K562 (cell line): ENCODE results near the gene PDE4D. TPM values are rescaled to one million over a fixed set of nuclear protein-coding genes. Genes with fewer than 3 reads are reported as not detected.

ENCODE experiments used
- ATAC-seq: fragments of 200-7000 bp; cut with Tn5 transposase; 3 replicates; pipeline ENCODE4 v1.9.1; 2020; ENCODE audit warnings: moderate library complexity
- BruUV-seq: library from RNA; stranded (reverse); fragments of 400-500 nt; replicated peaks from 2 replicates; lab custom pipeline; 2021; lab: Mats Ljungman, UMichigan
- CTCF ChIA-PET: fragments of 300-600 bp; formaldehyde crosslinking; extraction: SDS; loops from one replicate; lab custom pipeline; 2021; ENCODE audit warnings: low intra/inter-chr PET ratio; lab: Yijun Ruan, JAX
- POLR2A ChIA-PET: fragments of 300-600, 350-650 bp; sonication (Branson Sonifier 250); formaldehyde crosslinking; extraction: SDS; loops from one replicate; lab custom pipeline; 2021; ENCODE audit warnings: antibody characterized with exemption, inconsistent platforms; lab: Yijun Ruan, JAX
- DNase-seq, 4 experiments: peaks; one replicate each; pipeline versions ENCODE4 v3.0.0 to v3.0.0-alpha.2; 2011 to 2018; ENCODE audit warnings: low spot score in 3 of 4, mixed read lengths in 3 of 4; ENCODE audit errors: extremely low read depth in 1 of 4
- FAIRE-seq: peaks from 2 replicates; lab custom pipeline; 2011; peaks lifted over from hg19 to GRCh38; lab: Jason Lieb, UNC
- H2AFZ ChIP-seq: 2 replicates; pipeline ENCODE4 v1.6.0; 2011; ENCODE audit warnings: low read depth, low read length, control low read depth, inconsistent platforms
- H3K27ac ChIP-seq: fragments of 200-600 bp; 3 replicates; pipeline ENCODE4 v1.8.0; 2011; ENCODE audit warnings: low read depth, mild to moderate bottlenecking, control low read depth, inconsistent platforms, low read length, moderate library complexity, mixed read lengths; ENCODE audit errors: extremely low read depth
- H3K27me3 ChIP-seq, 2 experiments: fragments of 300-600 bp in 1 of 2; 2 replicates in 1 of 2; 3 replicates in 1 of 2; pipeline versions ENCODE4 v1.6.0 to v1.8.0; 2011; ENCODE audit warnings: inconsistent platforms in 2 of 2, low read length in 2 of 2, mild to moderate bottlenecking in 1 of 2, mixed read lengths in 1 of 2, moderate library complexity in 1 of 2; ENCODE audit not compliant: control insufficient read depth in 2 of 2, insufficient read depth in 2 of 2
- H3K36me3 ChIP-seq: fragments of 300-600 bp; 3 replicates; pipeline ENCODE4 v1.8.0; 2011; ENCODE audit warnings: mild to moderate bottlenecking, low read length, inconsistent platforms; ENCODE audit not compliant: control insufficient read depth, insufficient read depth
- H3K4me1 ChIP-seq, 2 experiments: fragments of 200-600 bp in 1 of 2; replicated peaks in 1 of 2; 2 replicates in 1 of 2; 3 replicates in 1 of 2; pipeline versions ENCODE4 v1.5.1 to v1.8.0; 2011; ENCODE audit warnings: inconsistent platforms in 2 of 2, low read length in 2 of 2, mild to moderate bottlenecking in 1 of 2, mixed read lengths in 1 of 2, moderate library complexity in 1 of 2; ENCODE audit not compliant: control insufficient read depth in 2 of 2, insufficient read depth in 2 of 2
- H3K4me2 ChIP-seq: 2 replicates; pipeline ENCODE4 v1.6.1; 2011; ENCODE audit warnings: low read length, control low read depth, inconsistent platforms, mixed read lengths; ENCODE audit not compliant: insufficient read depth
- H3K4me3 ChIP-seq: fragments of 200-600 bp; sonication (generic), shearing (Covaris generic); 2 replicates; pipeline ENCODE4 v1.5.1; 2016; ENCODE audit warnings: control low read depth, inconsistent platforms
- H3K79me2 ChIP-seq: fragments of 200-600 bp; 3 replicates; pipeline ENCODE4 v1.8.0; 2011; ENCODE audit warnings: low read length, inconsistent platforms; ENCODE audit not compliant: control insufficient read depth, insufficient read depth
- H3K9ac ChIP-seq, 2 experiments: 2 replicates each; pipeline versions ENCODE4 v1.6.0 to v1.6.1; 2011; ENCODE audit warnings: low read depth in 2 of 2, low read length in 2 of 2, control low read depth in 1 of 2, inconsistent platforms in 1 of 2, mild to moderate bottlenecking in 1 of 2, mixed read lengths in 1 of 2; ENCODE audit not compliant: insufficient read depth in 1 of 2
- H3K9me1 ChIP-seq: one replicate; pipeline ENCODE4 v1.6.0; 2011; ENCODE audit warnings: inconsistent platforms, mild to moderate bottlenecking, low read length, moderate library complexity; ENCODE audit not compliant: control insufficient read depth, insufficient read depth
- H3K9me3 ChIP-seq: replicated peaks from 2 replicates; pipeline ENCODE4 v1.5.1; 2011; ENCODE audit warnings: low read depth, low read length, inconsistent platforms; ENCODE audit not compliant: control insufficient read depth, insufficient read depth
- H4K20me1 ChIP-seq: replicated peaks from 2 replicates; pipeline ENCODE4 v1.6.1; 2011; ENCODE audit warnings: low read length, inconsistent platforms, mixed read lengths; ENCODE audit not compliant: control insufficient read depth, insufficient read depth
- FOXP1 ChIP-seq: sonication (generic); formaldehyde crosslinking; IDR thresholded peaks from 2 replicates; pipeline ENCODE4 v1.8.0; 2022; ENCODE audit warnings: mild to moderate bottlenecking, missing genetic modification reagents
- HDAC3 ChIP-seq: fragments of 450-650 bp; IDR thresholded peaks from 2 replicates; pipeline ENCODE4 v1.6.1; 2018; ENCODE audit warnings: borderline replicate concordance, mild to moderate bottlenecking, moderate library complexity; ENCODE audit not compliant: partially characterized antibody
- KAT7 ChIP-seq: sonication (generic); formaldehyde crosslinking; IDR thresholded peaks from 2 replicates; pipeline ENCODE4 v1.8.0; 2022; ENCODE audit warnings: missing genetic modification reagents, mild to moderate bottlenecking, borderline replicate concordance
- KDM5B ChIP-seq: fragments of 200-600 bp; sonication (generic); IDR thresholded peaks from 2 replicates; pipeline ENCODE4 v1.6.1; 2012; ENCODE audit warnings: low read depth, mild to moderate bottlenecking, moderate library complexity, low read length, control low read depth, inconsistent platforms; ENCODE audit not compliant: insufficient replicate concordance
- MAFK ChIP-seq: IDR thresholded peaks from 2 replicates; pipeline ENCODE4 v1.6.1; 2011; ENCODE audit warnings: low read length, improper control_type of control experiment
- MTA2 ChIP-seq: fragments of 450-650 bp; IDR thresholded peaks from 2 replicates; pipeline ENCODE4 v1.6.1; 2016; ENCODE audit warnings: low read depth
- RFX7 ChIP-seq: fragments of 250-450 bp; sonication (Bioruptor Pico); IDR thresholded peaks from 2 replicates; pipeline ENCODE4 v1.5.1; 2021; ENCODE audit warnings: mild to moderate bottlenecking
- SAFB2 ChIP-seq: fragments of 200-400 bp; formaldehyde crosslinking; IDR thresholded peaks from 2 replicates; pipeline ENCODE4 v1.6.1; 2018; ENCODE audit warnings: borderline replicate concordance, low read length, low read depth, moderate library complexity; ENCODE audit not compliant: severe bottlenecking
- SREBF2 ChIP-seq: sonication (generic); formaldehyde crosslinking; IDR thresholded peaks from 2 replicates; pipeline ENCODE4 v1.4.0; 2020; ENCODE audit warnings: mild to moderate bottlenecking, missing genetic modification reagents
- THRAP3 ChIP-seq: fragments of 450-650 bp; IDR thresholded peaks from 2 replicates; pipeline ENCODE4 v1.6.1; 2016; ENCODE audit warnings: mild to moderate bottlenecking, inconsistent platforms, borderline replicate concordance
- ZKSCAN8 ChIP-seq: fragments of 200-800 bp; sonication (Bioruptor generic); IDR thresholded peaks from 2 replicates; pipeline ENCODE4 v1.6.1; 2016; ENCODE audit warnings: missing genetic modification characterization, missing compliant biosample characterization
- ZNF239 ChIP-seq: fragments of 250-450 bp; sonication (Bioruptor Pico); IDR thresholded peaks from 2 replicates; pipeline ENCODE4 v1.4.0; 2020; ENCODE audit warnings: mild to moderate bottlenecking
- ZNF347 ChIP-seq: fragments of 450-650 bp; formaldehyde crosslinking; IDR thresholded peaks from 2 replicates; pipeline ENCODE4 v1.4.0; 2020; ENCODE audit warnings: low read depth, mild to moderate bottlenecking, moderate library complexity
- WGBS: fragments of 100-300 bp; shearing (Covaris generic); methylation state at CpG from one replicate; pipeline ENCODE4 v1.1.6; 2016; ENCODE audit warnings: low coverage, mixed read lengths; ENCODE audit not compliant: insufficient coverage; ENCODE audit errors: missing lambda C conversion rate; 5-methylcytosine and 5-hydroxymethylcytosine counted together
- in situ Hi-C: fragments of 300-500 bp; cut with MboI; formaldehyde crosslinking; loops from 4 replicates; pipeline ENCODE4 v1.15.0; 2018; ENCODE audit warnings: inconsistent platforms, mixed read lengths
- intact Hi-C: fragments of 100-400 bp; cut with micrococcal nuclease; formaldehyde crosslinking; loops from 2 replicates; pipeline ENCODE4 v1.14.2; 2022
- polyA plus RNA-seq, 8 experiments: library from polyadenylated mRNA; depleted of rRNA in 4 of 8; stranded (reverse) in 5 of 8; unstranded in 3 of 8; fragments of >200 nt; fragmentation: Nextera tagmentation in 2 of 8; fragmentation: Illumina TruSeq in 1 of 8; extraction: Ambion mirVana in 2 of 8; extraction: Trizol in 1 of 8; gene quantifications; 2 replicates each; pipeline versions ENCODE4 v1.2.1 to v1.2.3, GENCODE V29; 2011 to 2014; ENCODE audit warnings: inconsistent platforms in 1 of 8, missing spikeins in 1 of 8
- total RNA-seq, 7 experiments: library from RNA; depleted of rRNA in 6 of 7; stranded (reverse); fragments of >200 nt in 6 of 7; fragmentation: Illumina TruSeq in 2 of 7; extraction: Trizol in 2 of 7; gene quantifications; 2 replicates each; pipeline versions ENCODE4 v1.2.1 to v1.2.3, GENCODE V29; 2011 to 2021; ENCODE audit warnings: low replicate concordance in 1 of 7
- TF ChIP-seq, protein P1 (sequence below): fragments of 450-650 bp; formaldehyde crosslinking; conservative IDR thresholded peaks from 2 replicates; pipeline ENCODE4 v1.4.0; 2022; ENCODE audit warnings: mild to moderate bottlenecking, missing genetic modification characterization
- TF ChIP-seq, protein P2 (sequence below): fragments of 200-800 bp; sonication (Bioruptor generic); IDR thresholded peaks from 2 replicates; pipeline ENCODE4 v1.6.1; 2017; ENCODE audit warnings: missing genetic modification characterization, missing compliant biosample characterization
- TF ChIP-seq, protein P3 (sequence below): fragments of 450-650 bp; IDR thresholded peaks from 2 replicates; pipeline ENCODE4 v1.6.1; 2016; ENCODE audit warnings: low read depth, mild to moderate bottlenecking, moderate library complexity

Gene PDE4D
- total and polyA plus RNA-seq, 9 of the 15 experiments (the other 6 are each of a cell fraction or from before 2014, with no cell fraction given) = 0.04 to 0.46 (median 0.13) TPM

DNA sequence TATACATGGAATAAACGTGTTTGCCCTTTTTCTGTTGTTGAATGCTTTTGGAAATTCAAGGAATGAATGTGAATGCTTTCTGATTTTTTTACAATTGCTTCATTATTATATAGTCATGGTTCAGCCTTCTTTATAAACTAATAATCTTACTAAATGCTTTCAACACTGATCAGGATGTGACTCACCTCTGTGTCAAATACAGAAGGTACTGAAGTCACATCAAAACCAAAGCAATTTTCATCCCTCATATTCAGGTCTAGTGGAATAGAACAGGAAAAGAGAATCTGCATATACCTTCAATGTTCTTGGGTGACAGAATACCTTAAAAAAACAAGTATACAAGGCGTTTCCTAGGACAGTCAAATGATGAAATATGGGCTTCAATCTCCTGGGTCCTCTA is 170.7 kb downstream of the PDE4D start (continued):
- TF ChIP-seq ZNF347 (no peak), SAFB2 (no peak)
- TF ChIP-seq, all 486 proteins: peak for 0

DNA sequence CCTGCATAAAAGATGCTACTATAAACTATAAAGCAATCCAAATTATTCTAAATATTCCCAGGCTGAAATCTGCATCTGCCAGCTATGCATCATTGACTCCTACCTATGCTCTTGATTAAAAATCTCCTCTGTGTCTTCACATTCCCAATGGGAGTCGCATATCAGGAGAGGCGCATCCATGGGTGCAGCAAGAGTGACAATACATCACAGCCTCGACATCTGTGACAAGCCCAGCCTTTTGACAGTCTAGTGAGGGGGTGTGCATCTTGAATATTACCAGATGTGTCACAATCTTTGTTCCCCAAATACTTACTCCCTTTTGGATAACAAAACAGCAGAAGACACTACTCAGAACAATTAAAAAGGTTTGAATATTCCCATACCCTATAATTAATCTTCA is 171.8 kb downstream of the PDE4D start:
- intact Hi-C loops = no loop called here
- 0% methylated on average over 3 of the region's 3 CpGs for WGBS
- CTCF ChIA-PET = no interaction called here
- TF ChIP-seq, protein P1, sequence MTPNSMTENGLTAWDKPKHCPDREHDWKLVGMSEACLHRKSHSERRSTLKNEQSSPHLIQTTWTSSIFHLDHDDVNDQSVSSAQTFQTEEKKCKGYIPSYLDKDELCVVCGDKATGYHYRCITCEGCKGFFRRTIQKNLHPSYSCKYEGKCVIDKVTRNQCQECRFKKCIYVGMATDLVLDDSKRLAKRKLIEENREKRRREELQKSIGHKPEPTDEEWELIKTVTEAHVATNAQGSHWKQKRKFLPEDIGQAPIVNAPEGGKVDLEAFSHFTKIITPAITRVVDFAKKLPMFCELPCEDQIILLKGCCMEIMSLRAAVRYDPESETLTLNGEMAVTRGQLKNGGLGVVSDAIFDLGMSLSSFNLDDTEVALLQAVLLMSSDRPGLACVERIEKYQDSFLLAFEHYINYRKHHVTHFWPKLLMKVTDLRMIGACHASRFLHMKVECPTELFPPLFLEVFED = no peak
- TF ChIP-seq MTA2 (no peak), ZKSCAN8 (CRISPR knock-in tag) (no peak), FOXP1 (CRISPR knock-in tag) (no peak), SREBF2 (CRISPR knock-in tag) (no peak), KDM5B (no peak), KAT7 (CRISPR knock-in tag) (no peak), ZNF347 (no peak), RFX7 (CRISPR knock-in tag) (no peak), THRAP3 (no peak), ZNF239 (CRISPR knock-in tag) (no peak), HDAC3 (no peak), MAFK (no peak)
- TF ChIP-seq, protein P2, sequence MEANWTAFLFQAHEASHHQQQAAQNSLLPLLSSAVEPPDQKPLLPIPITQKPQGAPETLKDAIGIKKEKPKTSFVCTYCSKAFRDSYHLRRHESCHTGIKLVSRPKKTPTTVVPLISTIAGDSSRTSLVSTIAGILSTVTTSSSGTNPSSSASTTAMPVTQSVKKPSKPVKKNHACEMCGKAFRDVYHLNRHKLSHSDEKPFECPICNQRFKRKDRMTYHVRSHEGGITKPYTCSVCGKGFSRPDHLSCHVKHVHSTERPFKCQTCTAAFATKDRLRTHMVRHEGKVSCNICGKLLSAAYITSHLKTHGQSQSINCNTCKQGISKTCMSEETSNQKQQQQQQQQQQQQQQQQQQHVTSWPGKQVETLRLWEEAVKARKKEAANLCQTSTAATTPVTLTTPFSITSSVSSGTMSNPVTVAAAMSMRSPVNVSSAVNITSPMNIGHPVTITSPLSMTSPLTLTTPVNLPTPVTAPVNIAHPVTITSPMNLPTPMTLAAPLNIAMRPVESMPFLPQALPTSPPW = no peak
- TF ChIP-seq, protein P3, sequence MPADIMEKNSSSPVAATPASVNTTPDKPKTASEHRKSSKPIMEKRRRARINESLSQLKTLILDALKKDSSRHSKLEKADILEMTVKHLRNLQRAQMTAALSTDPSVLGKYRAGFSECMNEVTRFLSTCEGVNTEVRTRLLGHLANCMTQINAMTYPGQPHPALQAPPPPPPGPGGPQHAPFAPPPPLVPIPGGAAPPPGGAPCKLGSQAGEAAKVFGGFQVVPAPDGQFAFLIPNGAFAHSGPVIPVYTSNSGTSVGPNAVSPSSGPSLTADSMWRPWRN = no peak

More for the DNA sequence above, 171.8 kb downstream of the PDE4D start:
- H3K4me3 ChIP-seq = no peak overlapping the region
- no peaks in the 10 kb centered on the region for H4K20me1 ChIP-seq
- H3K79me2 ChIP-seq = no peaks in the 10 kb centered on the region
- no peak overlapping the region for H3K9ac ChIP-seq
- ATAC-seq = no peak
- no peak overlapping the region for H3K4me2 ChIP-seq
- no peaks in the 10 kb centered on the region for H3K36me3 ChIP-seq
- no peak for FAIRE-seq
- H3K27ac ChIP-seq = no peak overlapping the region
- no TSS peak for BruUV-seq
- no peak overlapping the region for H2AFZ ChIP-seq
- H3K27me3 ChIP-seq = no peaks in the 10 kb centered on the region
- no peaks in the 10 kb centered on the region for H3K9me1 ChIP-seq
- H3K4me1 ChIP-seq = no peaks in the 10 kb centered on the region
- no peaks in the 10 kb centered on the region for H3K9me3 ChIP-seq
- in situ Hi-C loops = no loop called here
- POLR2A ChIA-PET = no interaction called here
- DNase-seq = no peak
